Stimulated activated CD8-positive, alpha-beta memory T cell treated with anti-CD3 and anti-CD28 coated beads, Interleukin-15, amount 100 ng/mL, for 1 hour (primary cell): ENCODE data around the gene PIK3R4.

Source experiments
- DNase-seq: peaks from one replicate; pipeline ENCODE4 v3.0.0-alpha.2; 2020; ENCODE audit warnings: low read depth

PIK3R4 gene

DNA sequence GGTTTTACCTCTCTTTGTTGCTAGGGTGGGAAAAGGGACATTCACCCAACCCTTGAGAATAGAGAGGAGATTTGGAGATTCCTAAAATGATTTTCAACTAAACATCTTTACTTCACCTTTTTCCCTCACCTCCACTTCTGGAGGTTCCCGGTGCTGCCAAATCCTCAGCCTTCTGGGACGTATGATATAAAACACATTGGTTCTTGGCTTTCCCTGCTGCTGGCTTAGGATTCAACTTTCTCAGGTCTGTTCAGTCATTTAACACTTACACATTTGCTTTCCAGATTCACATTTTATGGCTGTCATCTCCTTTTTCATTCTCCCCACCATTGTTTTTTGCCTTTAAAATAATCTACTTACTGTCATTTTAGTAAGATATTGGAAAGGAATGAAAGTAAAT lies 106.6 kb downstream of the PIK3R4 start:
- DNase-seq, result no peak

DNA sequence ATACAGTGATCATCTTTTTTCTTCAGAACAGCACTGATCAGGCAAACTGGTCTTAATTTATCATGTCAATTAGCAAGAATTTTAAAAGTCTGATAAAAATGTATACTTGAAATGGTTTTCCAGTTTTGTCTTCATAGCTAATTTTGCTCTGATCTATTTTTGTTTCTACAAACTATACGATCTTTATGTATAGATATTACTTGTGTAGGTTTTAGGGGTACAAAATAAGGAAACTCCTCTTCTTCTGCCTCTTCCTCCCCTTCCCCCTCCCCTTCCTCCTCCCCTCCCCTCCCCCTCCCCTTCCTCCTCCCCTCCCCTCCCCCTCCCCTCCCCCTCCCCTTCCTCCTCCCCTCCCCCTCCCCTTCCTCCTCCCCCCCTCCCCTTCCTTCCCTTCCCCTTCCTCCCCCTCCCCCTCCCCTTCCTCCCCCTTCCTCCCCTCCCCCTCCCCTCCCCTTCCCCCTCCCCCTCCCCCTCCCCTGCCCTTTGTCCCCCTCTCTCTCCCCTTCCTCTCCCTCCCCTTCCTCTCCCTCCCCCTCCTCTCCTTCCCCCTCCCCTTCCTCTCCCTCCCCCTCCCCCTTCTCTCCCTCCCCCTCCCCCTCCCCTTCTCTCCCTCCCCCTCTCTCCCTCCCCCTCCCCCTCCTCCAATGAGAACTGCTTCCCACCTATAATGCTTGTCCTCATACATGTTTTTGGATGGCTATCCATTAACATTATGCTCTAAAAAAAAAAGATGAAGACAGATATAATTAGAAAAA lies 110.0 kb downstream of the PIK3R4 start:
- DNase-seq, result no peak

DNA sequence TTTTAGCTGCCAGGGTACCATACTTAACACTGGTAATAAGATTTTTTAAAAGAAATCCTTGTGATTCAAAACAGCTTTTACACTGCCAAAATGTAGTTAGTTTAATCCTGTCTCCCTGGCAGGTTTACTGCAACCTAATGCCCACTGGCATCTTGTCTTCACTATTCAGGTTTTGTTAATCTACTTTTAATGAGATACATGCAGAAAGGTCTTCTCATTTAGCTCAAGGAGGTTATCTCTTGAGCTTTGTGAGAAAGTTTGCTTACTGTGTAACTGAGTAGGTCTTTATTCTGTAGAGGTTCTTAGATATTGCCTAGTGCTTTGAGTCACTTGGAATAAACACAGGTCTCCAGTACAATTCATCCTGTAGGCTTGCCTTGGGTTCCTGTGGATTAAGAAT lies 110.7 kb downstream of the PIK3R4 start:
- no peak for DNase-seq

DNA sequence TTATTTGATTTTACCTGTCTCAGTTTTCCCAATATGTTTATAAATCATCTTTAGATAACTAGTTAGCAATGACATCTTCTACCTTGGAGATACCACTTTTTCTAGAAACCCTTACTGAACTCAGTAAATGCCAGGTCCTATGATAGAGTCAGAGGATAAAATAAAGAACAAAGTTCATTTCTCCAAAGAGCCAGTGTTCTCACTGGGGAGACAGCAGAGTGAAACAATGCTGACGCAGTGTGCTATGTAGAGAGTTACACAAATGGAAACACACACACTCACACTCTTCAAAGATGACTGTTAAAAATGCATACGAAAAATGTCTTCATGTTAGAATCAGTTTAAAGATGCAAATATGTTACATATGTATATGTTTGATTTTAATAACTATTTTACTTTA lies 111.3 kb downstream of the PIK3R4 start:
- DNase-seq, result no peak
